ENCODE results near the gene SYT12.

The SYT12 gene

DNA sequence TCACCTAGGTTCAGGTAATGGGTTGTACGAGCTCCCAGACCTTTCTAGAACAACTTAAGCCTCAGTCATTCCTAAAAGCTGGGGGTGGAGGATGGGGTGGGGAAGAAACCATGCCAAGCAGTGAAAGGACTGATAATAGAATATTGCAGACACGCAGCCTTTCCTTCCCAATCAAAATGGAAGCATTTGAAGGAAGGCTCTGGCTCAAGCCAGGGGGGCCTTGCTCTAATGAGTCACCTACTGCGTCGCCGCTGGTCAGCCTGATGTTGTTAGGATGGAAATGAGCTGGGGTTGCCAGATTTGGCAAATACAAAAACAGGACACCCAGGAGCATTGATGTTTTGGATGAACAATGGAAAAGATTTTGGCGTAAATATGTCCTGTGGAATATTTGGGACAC, 6.2 kb downstream of the SYT12 start:
- no peak for DNase-seq

DNA sequence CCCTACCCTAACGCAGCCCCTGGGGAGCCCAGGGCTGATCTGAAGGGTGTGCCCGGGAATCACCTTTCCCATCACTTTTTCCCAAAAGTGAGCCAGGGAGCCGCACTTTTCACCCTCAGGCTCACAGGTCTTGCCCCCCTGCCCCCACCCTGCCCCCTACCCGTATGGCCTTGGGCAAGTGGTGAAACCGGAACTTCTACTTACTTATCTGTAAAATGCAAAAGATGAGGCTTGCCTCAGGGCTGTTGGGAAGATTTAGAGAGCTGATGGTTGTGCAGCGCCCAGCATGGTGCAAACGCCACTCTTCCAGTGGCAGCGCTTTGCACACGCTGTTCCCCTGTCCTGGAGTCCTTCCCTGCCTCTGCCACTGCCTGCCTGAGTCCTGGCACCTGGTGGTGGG, 8.0 kb downstream of the SYT12 start:
- DNase-seq, result no peak

DNA sequence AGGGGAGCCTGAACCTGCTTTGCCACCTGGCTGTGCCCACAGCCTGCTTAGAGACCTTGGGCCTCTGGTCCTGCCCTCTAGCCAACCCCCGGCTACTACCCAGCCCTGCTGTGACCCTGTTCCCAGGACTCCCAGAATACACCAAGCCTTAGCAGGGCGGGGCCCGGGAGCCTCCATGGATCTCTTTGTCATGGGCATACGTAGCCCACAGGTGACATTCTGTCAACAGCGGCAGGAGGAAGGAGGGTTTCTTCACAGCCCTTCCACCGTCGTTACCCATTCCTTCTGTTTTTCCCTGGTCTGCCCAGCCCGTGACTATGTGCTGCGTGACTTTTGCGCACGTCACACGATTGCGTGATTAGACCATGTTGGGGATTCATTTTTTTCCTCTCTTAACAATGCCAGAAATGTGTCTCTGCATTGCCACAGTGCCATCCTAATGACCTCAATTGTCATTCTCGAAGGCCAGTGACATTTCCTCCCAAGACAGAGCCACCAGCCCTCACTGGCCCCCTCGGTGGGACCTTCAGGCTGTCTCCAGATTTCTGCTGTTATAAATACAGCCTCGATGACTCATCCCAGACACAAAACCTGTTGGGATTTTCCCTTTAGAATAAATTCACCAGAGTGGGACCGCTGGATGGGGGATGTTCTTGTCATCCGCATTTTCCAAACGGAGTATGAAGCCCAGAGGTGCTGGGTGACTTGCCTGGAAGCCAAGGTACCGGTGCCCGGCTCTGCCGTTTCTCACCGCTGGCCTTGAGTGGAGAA, 9.0 kb downstream of the SYT12 start:
- peak; percentile 61 for DNase-seq

DNA sequence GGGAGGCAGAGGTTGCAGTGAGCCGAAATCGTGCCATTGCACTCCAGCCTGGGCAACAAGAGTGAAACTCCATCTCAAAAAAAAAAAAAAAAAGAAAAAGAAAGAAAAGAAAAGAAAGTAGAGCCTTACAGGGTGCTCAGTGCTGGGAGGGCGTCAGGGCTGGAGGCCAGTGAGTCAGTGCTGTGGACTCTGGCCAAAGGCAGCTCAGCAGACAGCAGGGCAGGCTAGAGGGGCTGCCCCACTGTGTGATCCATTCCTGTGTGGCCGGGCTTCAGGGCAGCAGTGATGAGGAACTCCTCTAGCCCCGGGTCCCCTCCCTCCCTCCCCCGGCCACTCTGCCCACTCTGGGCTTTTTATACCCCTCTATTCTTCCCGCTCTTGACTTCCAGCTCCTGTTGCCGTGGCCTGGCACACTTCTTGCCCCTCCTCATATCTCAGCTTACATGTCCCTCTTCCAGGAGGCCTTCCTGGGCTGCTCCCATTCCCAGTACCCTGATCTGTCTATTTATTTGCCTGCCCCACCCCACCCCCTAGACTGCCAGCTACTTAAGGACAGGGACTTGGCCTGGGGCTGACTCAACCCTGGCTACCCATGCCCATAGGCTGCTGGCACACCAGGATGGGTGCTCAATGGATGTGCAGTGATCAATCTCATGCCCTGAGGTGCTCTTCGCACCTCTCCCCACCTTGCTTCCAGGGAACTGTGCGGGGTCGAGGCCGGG, 10.1 kb downstream of the SYT12 start:
- DNase-seq, result peak; percentile 93

DNA sequence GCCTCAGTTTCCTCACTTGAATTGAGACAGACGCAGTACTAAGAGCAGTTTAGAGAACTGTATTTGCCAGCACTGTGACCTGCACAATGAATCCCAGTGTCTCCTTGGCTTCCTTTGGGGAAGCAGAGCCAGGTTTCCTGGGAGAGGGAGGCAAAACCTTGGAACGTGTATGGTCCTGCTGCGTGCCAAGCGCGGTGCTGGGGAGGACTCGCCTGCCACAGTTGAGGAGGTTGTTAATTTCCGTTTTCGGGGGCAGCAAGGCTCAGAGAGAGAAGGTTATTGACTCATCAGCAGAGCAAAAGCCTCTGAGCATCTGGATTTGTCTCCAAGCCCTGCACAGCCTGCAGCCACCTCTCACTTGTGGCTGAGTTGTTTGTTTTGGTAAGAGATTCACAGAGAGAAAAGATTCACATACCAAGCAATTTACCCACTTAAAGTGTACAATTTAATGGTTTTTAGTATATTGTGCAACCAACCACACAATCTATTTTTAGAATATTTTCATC, 10.8 kb downstream of the SYT12 start:
- DNase-seq, result peak; percentile 98

DNA sequence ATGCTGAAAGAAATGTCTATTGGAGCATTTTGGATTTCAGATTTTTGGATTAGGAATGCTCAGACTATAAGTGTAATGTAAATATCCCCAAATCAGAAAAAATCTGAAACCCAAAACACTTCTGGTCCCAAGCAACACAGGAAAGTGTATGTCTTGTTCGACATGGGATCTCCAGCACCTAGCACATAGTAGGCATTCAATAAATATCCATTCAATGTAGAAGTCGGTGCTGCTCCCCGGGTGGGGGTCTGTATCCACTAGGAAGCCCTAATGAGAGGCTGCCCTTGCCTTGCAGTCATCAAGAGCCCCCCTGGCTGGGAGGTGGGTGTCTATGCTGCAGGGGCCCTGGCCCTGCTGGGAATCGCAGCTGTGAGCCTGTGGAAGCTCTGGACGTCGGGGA, 11.4 kb downstream of the SYT12 start:
- no peak for DNase-seq

DNA sequence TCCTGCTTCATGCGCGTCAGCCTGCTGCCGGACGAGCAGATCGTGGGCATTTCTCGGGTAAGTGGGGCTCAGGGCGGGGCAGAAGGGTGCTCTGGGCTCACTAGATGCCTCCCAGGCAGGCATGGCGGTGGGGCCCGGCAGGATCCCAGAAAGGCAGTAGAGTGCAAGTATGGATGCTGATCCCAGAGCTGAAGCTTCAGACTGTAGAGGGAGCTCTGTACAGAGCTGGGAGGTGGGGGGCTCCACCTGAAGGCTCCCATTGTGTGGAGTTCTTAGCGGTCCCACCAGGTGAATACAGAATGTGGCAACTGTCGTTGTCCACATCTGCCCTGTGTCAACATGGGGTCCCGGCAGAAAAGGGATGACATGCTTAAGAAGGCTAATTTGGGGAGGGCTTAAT, 17.2 kb downstream of the SYT12 start:
- DNase-seq, result no peak

DNA sequence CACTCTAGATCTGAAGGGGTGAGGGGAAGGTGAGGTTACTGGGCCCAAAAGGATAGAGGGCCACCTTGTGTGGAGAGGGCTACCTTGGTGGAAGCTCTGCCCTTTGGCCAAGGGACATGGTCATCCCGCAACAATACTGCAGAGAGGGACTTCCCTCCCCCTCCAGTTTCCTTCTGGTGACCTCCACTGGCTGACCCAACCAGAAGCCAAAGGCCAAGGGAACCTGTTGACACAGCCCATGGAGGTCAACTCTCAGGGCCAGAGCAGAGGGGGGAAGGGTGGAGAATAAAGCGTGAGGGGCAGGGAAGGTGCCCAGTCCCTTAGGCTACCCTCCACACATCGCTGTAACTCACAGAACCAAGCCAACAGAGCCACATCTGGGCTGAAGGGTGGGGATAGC, 18.7 kb downstream of the SYT12 start:
- no peak for DNase-seq

DNA sequence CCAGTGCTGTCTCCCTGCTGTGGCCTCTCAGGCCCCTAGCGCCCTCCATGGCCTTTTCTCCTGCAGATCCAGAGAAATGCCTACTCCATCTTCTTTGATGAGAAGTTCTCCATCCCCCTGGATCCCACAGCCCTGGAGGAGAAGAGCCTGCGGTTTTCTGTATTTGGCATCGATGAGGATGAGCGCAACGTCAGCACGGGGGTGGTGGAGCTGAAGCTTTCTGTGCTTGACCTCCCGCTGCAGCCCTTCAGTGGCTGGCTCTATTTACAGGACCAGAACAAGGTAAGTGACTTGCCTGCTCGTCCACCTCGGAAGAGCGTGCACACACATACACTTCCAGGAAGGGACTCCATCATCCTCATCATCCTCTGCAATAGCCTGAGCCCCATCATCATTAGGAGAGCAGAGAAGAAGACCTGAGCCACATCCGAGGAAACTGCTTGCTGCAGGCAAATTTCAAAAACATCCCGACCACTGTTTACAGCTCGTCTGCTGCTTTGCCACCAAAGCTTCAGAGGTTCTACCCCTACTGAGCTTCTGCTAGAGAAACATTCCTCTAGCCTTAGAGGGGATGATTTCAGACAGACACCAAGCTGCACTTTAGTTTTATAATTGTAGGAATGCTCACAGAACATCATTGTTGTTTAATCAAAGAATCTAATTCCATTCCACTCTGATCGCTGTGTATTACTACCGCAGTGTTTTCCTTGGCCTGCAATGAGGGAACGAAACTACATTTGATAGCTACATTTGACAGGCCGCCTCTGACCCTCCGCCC, 20.8 kb downstream of the SYT12 start:
- DNase-seq, result peak; percentile 52

DNA sequence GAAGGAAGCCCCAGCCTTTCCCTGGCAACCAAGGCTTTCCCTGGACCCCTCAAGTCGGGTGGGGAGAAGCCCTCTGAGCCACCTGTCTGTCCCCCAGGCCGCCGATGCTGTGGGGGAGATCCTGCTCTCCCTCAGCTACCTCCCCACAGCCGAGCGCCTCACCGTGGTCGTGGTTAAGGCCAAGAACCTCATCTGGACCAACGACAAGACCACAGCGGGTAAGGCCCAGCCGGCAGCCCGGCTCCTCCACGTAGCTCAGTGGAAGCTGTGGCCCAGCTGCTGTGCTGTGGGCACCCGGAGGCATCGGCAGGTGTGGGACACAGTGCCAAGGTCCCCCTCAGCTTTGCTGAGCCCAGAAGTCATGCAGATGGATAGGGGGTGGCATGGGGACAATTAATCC, 21.6 kb downstream of the SYT12 start:
- no peak for DNase-seq

DNA sequence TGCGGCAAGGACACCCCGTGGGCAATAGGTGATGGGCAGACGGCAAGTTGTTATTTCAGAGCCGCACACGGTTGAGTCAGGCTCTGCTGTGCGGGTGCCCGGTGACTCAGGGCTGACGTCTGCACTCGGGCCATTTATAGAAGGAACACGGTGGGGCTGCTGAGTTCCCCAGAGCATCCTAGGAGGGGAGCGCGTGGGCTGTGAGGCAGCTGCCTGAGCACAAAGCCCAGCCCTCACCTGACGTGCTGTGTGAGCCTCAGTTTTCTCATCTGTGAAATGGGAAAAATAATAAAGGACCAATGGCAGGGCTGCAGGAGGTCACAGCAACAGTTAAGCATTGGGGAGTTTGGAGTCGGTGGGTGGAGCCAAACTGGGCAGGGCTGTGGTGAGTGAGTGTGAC, 22.4 kb downstream of the SYT12 start:
- peak; percentile 70 for DNase-seq

DNA sequence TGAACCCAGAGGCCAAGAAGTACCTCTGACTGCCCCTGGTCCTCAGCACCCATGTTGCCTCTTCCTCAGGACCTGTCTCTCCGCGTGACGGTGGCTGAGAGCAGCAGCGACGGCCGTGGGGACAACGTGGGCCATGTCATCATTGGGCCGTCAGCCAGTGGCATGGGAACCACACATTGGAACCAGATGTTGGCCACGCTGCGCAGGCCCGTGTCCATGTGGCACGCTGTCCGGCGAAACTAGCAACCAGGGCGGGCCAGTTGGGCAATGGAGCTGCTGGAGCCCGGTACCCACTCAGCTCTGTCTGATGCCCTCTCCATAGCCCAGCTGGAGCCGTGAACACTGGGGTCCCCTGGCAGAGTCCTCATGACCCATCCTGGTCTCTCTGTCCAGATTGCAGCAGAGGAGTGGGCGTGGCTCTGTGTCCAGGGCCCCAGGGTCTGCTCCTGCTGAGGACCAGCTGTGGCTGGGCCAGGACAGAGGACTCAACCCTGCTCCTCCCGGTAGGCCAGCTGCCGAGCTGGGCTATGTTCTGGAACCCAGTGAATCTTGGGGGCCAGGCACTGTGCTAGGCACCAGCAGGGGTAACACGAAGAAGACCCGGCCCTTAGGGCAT, 25.7 kb downstream of the SYT12 start:
- DNase-seq, result no peak

DNA sequence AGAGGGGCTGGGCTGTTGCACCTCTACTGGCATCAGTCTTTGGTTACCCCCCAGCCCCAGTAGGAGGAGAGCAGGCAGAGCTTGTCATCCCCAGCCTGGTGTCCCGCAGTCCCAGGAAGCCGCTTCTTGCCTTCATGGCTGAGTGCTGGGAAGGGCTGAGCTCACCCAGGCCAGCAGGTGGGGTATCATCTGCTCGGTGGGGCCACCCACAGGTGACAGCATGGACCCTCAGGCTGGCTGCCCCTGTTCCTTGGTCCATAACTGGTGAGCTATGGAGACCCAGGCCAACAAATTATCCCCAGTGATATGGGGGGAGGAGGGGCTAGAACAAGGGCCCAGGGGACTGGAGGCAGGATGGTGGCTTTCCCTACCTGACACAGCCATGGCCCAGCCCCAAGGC, 27.2 kb downstream of the SYT12 start:
- DNase-seq, result no peak

DNA sequence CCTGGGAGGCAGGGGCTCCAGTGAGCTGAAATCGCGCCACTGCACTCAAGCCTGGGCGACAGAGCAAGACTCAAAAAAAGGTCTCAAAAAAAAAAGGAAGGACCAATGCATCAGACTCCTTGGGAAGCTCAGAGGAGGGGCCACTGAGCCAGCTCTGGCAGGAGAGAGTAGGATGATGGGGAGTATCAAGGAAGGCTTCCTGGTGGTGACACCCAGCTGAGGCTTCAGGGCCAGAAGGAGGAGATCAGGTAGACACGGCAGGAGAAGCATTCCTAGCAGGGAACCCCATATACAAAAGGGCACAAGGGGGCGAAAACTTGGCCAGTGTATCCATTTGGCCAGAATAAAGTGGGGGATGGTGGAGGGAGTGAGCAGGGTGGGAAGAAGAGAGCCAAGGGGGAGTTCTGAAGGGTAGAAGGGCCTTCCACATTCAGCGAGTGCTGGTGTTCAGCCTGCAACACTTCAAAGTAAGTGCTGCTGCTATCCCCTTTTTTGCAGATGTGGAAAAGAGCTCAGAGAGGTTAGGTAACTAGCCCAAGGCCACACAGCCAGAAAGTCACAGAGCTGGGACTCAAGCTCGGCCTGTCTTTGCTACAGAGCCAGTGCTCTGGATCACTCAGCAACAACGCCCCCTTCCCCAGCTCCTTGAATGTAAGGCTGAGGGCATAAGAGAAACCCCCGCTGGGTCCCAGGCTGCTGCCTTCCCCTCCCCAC, 28.4 kb downstream of the SYT12 start:
- no peak for DNase-seq

DNA sequence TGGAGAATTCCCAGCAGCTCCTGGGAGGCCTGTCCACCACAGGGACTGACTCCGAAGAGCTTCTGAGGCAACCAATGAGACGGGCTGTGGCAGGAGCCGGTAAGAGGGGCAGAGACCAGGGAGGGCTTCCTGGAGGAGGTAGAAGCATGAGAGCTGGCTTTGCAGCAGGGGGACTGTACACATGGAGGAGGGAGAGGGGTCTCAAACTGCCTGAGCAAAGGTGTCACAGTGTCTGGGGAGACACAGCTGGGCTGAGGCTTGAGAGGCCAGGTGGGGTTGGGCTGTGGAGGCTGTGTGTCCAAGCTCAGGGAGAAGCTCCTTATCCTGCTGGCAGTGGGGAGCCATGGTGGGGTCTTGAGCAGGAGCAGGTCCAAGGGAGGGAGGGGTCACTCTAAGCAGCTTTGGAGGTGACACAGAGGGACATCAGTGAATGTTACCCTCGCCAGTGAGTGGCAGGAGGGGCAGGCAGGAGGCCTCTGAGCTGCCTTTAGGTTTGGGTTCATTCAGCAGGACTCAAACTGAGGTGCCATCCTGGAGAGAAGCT, 29.1 kb downstream of the SYT12 start:
- no peak for DNase-seq

DNA sequence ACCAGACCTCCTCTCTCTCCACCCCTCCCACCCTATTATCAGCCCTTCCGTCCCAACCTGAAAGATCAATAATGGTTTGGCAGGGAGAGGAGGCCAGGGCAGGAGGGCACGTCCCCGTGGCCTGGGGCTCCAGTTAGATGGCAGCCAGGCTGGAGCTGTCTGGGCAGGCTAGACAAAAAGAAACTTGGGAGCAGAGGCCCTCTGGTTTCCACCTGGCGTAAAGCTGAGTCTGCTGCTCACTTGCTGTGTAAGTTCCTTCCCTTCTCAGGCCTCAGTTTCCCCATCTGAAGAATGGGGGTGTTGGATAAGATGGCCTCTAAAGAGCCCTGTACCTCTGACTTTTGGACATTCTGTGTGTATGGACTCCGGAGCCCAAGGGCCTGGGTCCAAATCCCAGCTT, 30.0 kb downstream of the SYT12 start:
- no peak for DNase-seq

DNA sequence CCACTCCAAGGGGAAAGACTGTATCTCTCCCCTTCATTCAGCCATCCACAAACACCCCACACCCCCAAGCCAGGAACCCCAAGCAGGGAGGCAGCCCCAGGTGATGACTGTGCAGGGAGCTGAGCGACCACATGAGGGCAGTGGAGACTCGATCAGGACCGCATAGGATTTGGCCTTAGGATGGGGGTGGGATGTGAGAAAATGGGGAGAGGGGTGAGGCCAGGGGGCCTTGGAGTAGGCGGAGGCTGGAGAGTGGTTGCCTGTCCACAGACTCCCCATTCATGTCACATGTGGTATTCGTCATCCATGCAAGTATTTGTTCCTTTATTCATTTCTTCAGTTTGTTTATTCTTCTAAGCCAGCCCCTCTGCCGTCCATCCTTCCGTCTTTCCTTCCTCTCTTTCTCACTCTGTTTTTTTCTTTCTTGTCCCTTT, 31.0 kb downstream of the SYT12 start:
- DNase-seq, result peak; percentile 47

DNA sequence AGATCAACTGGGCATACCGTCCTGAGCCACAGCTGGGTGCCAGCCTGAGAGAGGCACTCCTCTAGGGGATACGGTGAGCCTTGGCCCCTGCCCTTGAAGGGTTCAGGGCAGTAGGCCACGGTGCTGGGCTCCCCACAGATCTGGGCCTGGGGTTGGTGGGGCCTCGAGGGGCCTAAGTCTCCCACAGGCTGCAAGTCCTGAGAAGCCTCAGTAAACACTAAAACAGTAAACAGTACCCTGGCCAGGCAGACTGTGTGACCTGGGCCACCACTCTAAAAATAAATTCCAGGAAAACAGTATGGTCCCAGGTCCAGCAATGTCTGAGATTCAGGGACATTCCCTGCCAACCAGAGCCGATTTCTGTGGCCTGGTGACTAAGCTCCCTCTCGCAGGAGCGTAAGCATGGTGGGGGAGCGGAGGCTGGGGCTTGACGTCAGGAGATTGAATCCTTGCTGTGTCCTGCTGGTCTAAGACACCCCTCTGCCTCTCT, 31.5 kb downstream of the SYT12 start:
- peak; percentile 68 for DNase-seq

DNA sequence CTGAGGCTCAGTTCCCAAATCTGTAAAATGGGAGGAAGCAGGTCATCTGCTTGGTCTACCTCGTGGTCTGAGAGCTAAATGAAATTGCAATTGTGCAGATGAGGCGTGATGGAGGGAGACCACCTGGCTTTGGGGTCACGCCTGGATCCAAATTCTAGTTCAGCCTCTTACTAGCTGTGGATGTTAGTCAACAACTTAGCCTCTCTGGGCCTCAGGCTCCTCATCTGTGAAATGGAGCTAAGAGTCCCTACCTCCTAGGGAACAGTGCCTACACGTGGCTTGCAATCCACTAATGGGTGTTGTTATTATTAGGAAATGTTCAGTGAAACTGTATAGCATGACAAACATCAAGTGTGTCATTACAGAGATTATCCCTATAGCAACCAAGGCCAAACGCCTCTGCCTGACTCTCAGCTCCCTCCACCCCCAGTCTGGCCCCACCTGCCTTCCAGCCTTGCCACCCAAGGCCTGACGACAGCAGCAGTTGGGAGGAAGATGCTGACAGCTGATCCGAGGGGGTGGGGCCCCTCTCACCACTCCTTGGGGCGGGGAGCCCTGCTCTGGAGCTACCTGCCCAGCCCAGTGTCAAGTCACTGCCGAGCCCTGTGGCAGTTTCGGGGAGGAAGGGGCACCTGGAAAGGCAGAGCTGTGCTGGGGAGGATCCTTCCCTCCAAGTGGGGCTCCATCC, 32.0 kb downstream of the SYT12 start:
- DNase-seq, result peak; percentile 45

DNA sequence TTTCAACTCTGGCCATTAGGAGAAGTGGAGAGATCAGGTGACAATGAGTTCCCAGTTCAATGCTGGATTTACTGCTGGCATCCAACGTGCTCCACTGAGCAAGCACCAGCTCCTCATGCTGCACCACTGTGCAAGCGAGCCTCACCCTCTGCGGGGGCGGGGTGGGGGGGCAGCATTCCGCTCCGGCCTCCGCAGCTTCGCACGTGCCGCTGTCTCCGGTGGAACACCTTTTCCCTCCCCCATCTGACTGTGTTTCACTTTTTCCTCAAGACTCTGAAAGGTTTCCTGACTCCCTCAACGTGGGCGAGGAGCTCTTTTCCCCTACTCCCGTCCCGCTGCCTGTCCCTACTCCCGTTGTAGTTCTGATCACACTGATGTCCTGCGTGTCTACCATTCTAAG, 32.9 kb downstream of the SYT12 start:
- no peak for DNase-seq
